Fibroblast of skin of back (primary cell): ENCODE data around the gene EPM2AIP1.

Experiments used
- DNase-seq: peaks from one replicate; pipeline ENCODE4 v3.0.0-alpha.2; 2013

Gene EPM2AIP1

GRCh38 chr3:36944641-36945270, 48.2 kb downstream of the EPM2AIP1 start, which contains the start of gene TRANK1:
TRANK1 (minus strand) TSS chr3:36945054; CDS start chr3:36944809, 245 bp downstream.
- peak; percentile 60 for DNase-seq

GRCh38 chr3:36944012-36944640, 48.8 kb downstream of the EPM2AIP1 start:
- DNase-seq, result peak; percentile 51

- DNase-seq, result no peak
Measured at GRCh38 chr3:36943601-36944000, 49.3 kb downstream of the EPM2AIP1 start.

GRCh38 chr3:36942638-36943248, 50.2 kb downstream of the EPM2AIP1 start:
- DNase-seq, result no peak

GRCh38 chr3:36941658-36942057, 51.3 kb downstream of the EPM2AIP1 start:
- DNase-seq, result no peak

- no peak for DNase-seq
Measured at GRCh38 chr3:36941162-36941561, 51.8 kb downstream of the EPM2AIP1 start.

- DNase-seq, result peak; percentile 29
Measured at GRCh38 chr3:36937492-36937891, 55.4 kb downstream of the EPM2AIP1 start.
